Stimulated activated naive CD4-positive, alpha-beta T cell treated with Interleukin-2 at 50 U/mL for 16 hours (primary cell): ENCODE results near the gene PTPN21.
"Not testable (repeated sequence)": the region's sequence is repeated elsewhere in the genome, so short reads cannot be mapped to it uniquely, and the experiment has no call there.

ENCODE experiments used
- DNase-seq: peaks from one replicate; lab custom pipeline; 2025; lab: John Stamatoyannopoulos, UW

Gene PTPN21

GRCh38 chr14:88551980-88552431, 2.8 kb downstream of the PTPN21 start:
- DNase-seq = no peak

- peak; percentile 13 for DNase-seq
Measured at GRCh38 chr14:88551094-88551870, 3.5 kb downstream of the PTPN21 start.

DNA sequence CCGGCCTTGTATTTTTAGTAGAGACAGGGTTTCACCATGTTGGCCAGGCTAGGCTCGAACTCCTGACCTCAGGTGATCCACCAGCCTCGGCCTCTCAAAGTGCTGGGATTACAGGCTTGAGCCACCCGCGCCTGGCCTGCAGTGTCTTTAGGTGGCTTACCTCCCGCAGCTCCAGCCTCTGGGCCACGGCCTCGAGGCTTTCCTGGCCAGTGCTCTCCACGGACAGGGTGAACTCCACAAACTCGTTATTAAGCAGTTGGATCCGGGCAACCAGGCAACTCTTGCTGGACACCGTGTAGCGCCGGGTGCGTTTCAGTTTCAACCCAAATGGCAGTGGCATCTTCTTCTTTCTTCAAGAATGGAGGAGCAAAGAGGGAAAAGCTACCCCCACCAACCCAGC, 4.7 kb downstream of the PTPN21 start:
- no peak for DNase-seq

DNA sequence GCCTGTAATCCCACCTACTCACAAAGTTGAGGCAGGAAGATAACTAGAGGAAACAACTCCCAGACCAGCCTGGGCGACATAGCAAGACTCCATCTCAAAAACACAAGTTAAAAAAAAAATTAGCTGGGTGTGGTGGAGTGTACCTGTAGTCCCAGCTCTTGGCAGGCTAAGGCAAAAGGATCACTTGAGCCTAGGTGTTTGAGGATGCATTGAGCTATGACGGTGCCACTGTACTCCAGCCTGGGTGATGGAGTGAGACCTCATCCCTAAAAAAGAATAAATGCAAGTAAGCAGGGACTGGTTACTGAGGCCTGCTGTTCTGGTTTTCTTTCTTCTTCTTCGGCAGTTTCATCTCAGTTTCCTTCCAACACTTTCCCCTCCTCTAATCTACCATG, 7.4 kb downstream of the PTPN21 start:
- DNase-seq = no peak

DNA sequence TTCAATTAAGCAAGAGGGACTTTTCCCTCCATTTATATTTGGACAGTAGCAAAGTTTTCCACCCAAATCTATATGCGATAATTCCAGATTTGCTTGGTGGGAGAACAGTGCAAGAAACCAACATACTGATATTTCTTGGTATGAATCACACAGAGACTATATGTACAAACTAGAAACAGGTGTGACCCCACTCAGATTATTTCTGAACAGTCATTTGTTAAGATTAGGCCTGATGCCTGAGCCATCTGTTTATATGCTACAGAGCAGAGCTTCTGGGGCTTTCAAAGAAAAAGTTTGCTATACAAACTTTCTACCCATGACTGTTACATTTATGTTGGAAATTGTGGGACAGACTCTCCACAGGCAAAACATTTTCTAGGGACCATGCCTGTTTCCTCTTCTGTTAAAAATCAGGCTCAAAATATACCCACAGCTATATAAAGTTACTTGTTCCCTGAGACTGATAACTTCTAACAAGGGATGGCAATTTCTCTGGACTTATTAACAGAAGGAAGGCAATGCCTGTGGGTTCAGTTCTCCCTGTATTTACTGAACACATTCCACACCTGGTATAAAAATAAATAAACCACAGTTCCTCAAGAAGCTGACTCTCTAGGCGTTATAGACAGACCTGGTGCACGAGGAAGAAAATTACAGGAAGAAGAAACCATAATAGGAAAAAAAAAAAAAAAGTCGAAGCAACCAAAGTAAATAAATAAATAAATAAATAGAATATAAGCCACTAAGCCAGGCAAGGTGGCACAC, 8.0 kb downstream of the PTPN21 start:
- DNase-seq = no peak

- DNase-seq = no peak
Measured at GRCh38 chr14:88545256-88545655, 9.6 kb downstream of the PTPN21 start.

GRCh38 chr14:88542857-88543795, 11.7 kb downstream of the PTPN21 start:
- DNase-seq = no peak

- DNase-seq = no peak
Measured at GRCh38 chr14:88541324-88541723, 13.5 kb downstream of the PTPN21 start.

DNA sequence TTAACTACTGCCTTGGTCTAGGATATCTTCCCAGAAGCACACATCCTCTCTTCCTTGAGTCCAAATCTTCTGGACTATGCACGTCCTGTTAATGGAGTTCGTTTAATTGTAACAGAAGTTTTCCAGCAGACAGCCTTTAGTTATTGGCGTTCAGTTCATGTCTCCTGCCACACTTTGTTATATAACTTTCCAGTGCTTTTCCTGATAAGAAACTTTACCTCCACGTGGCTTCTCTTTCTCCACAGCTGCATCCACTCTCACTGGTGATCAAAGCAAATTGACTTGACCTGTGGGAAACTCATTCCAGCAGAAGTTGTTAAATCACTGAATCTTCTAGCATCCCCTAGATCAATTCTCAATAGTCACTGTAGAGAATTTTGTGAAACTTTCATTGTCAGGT, 19.0 kb downstream of the PTPN21 start:
- DNase-seq = no peak

GRCh38 chr14:88535149-88535548, 19.7 kb downstream of the PTPN21 start:
- no peak for DNase-seq

GRCh38 chr14:88533064-88533602, 21.7 kb downstream of the PTPN21 start:
- no peak for DNase-seq

GRCh38 chr14:88529889-88530288, 24.9 kb downstream of the PTPN21 start:
- DNase-seq = not testable (repeated sequence)

- no peak for DNase-seq
Measured at GRCh38 chr14:88522393-88522792, 32.4 kb downstream of the PTPN21 start.

DNA sequence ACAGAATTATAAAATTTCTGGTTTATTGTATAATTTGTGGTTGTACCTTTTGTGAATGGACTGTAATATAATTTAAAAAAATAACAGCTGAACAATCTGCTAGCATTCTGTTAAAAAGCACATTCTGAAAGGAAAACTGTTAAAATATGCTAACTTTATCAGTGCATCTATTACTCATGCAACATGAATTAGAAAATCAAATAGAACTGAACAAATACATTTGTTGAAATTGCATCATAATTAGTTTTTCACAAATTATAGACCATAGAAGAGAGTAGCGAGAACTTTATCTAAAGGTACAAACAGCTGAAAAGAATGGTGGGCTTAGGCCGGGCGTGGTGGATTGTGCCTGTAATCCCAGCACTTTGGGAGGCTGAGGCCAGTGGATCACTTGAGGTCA, 33.0 kb downstream of the PTPN21 start:
- DNase-seq = no peak

GRCh38 chr14:88519907-88520306, 34.9 kb downstream of the PTPN21 start:
- DNase-seq = no peak

DNA sequence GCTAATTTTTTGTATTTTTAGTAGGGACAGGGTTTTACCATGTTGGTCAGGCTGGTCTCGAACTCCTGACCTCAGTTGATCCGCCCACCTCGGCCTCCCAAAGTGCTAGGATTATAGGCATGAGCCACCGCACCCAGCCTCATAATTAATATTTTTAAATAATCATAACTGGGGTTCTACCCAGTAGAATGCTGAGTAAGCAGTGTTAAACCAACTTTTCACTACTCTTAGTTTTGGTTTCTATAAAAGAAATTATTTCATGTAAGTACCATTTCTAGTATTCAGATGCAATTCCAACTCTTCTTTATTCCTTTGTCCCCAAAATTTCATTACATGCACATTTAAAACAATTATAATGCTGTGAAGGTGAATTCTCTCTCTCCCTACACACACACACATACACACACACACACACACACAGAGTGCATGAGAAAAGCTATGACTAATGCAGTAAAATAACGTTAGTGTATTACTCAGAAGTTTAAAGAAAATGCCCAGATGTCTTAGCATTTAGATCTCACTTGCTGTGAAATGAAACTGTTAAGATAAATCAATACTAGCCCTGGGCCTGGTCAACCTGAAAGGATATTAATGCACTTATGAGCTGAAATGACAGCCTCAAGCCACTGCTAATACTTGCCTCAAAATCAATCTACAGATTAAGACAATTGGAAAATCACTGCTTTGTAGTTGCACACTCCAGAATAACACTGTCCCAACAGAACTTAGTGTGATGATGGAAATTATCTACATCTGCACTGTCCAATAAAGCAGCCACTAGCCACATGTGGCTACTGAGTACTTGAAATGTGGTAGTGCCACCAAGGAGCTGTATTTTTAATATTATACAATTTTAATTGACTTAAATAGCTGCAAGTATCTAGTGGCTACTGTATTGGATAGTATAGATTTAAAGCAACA, 36.0 kb downstream of the PTPN21 start:
- DNase-seq = no peak

- no peak for DNase-seq
Measured at GRCh38 chr14:88516861-88517357, 37.9 kb downstream of the PTPN21 start.

GRCh38 chr14:88515499-88516221, 39.1 kb downstream of the PTPN21 start:
- DNase-seq = no peak

GRCh38 chr14:88507208-88507607, 47.6 kb downstream of the PTPN21 start:
- no peak for DNase-seq

- DNase-seq = no peak
Measured at GRCh38 chr14:88505621-88506020, 49.2 kb downstream of the PTPN21 start.
